Stomach (tissue), 4 donors: ENCODE data around the gene UGP2.

Experiments used
- CTCF ChIP-seq, 7 experiments: fragments of 450-650 bp in 4 of 7; fragments of 200-600 bp in 3 of 7; sonication (generic) in 3 of 7; IDR thresholded peaks; one replicate each; pipeline ENCODE4 v1.5.1; 2016 to 2019; ENCODE audit warnings: antibody characterized with exemption in 7 of 7, control low read depth in 2 of 7, mild to moderate bottlenecking in 1 of 7
- EP300 ChIP-seq: sonication (generic); formaldehyde crosslinking; IDR thresholded peaks from one replicate; pipeline ENCODE4 v1.6.1; 2017; ENCODE audit warnings: antibody characterized with exemption
- POLR2A ChIP-seq, 4 donors: fragments of 450-650 bp; IDR thresholded peaks; one replicate each; pipeline ENCODE4 v1.6.1; 2016; ENCODE audit warnings: antibody characterized with exemption in 4 of 4, control low read depth in 2 of 4, mild to moderate bottlenecking in 1 of 4, moderate library complexity in 1 of 4
- POLR2AphosphoS5 ChIP-seq, 3 donors: sonication (generic); formaldehyde crosslinking; IDR thresholded peaks; one replicate each; pipeline ENCODE4 v1.6.1; 2016; ENCODE audit warnings: antibody characterized with exemption in 3 of 3

- TF ChIP-seq CTCF (IDR thresholded peaks at IDR 0.05) (no peak), EP300 (no peak), POLR2AphosphoS5 (IDR thresholded peaks at IDR 0.05) (no peak), POLR2A (IDR thresholded peaks at IDR 0.05) (no peak)
Observed at GRCh38 chr2:63876311-63876710, 34.6 kb downstream of the UGP2 start.
